WTC11 (cell line): ENCODE measurements around the gene WWOX. TPM values are rescaled to one million over a fixed set of nuclear protein-coding genes. Genes with fewer than 3 reads are reported as not detected.

ENCODE experiments used
- ATAC-seq: fragments of 200-7000 bp; cut with Tn5 transposase; 2 replicates; pipeline ENCODE4 v1.10.0; 2021; ENCODE audit warnings: mild to moderate bottlenecking, moderate library complexity
- CTCF ChIA-PET: fragments of 300-600 bp; sonication (Branson Sonifier 250); formaldehyde crosslinking; loops from one replicate; lab custom pipeline; 2021; ENCODE audit warnings: antibody characterized with exemption; lab: Charles Lee
- POLR2A ChIA-PET: fragments of 350-600 bp; sonication (Branson Sonifier 250); formaldehyde crosslinking; loops from one replicate; lab custom pipeline; 2021; ENCODE audit warnings: antibody characterized with exemption; lab: Charles Lee
- DNase-seq: peaks from one replicate; pipeline ENCODE4 v3.0.0; 2021; ENCODE audit warnings: low spot score
- H3K27ac Mint-ChIP-seq: 2 replicates; pipeline ENCODE4 v1.8.0; 2021; ENCODE audit warnings: mixed read lengths
- H3K27me3 Mint-ChIP-seq: 2 replicates; pipeline ENCODE4 v1.8.0; 2021; ENCODE audit warnings: low read depth, mild to moderate bottlenecking, moderate library complexity, mixed read lengths
- H3K36me3 Mint-ChIP-seq: 2 replicates; pipeline ENCODE4 v1.8.0; 2021; ENCODE audit warnings: mixed read lengths
- H3K4me1 Mint-ChIP-seq: 2 replicates; pipeline ENCODE4 v1.8.0; 2022; ENCODE audit warnings: mixed read lengths
- H3K4me3 Mint-ChIP-seq: 2 replicates; pipeline ENCODE4 v1.8.0; 2021; ENCODE audit warnings: mild to moderate bottlenecking, moderate library complexity, mixed read lengths
- H3K9me3 Mint-ChIP-seq: 2 replicates; pipeline ENCODE4 v1.8.0; 2021; ENCODE audit warnings: mixed read lengths
- ATF1 ChIP-seq: sonication (generic); formaldehyde crosslinking; IDR thresholded peaks from 2 replicates; pipeline ENCODE4 v1.8.1; 2023; ENCODE audit warnings: mild to moderate bottlenecking, moderate library complexity, missing genetic modification reagents
- ELF4 ChIP-seq: sonication (generic); formaldehyde crosslinking; IDR thresholded peaks from 2 replicates; pipeline ENCODE4 v1.8.1; 2022; ENCODE audit warnings: low read depth, mild to moderate bottlenecking, moderate library complexity, missing genetic modification reagents
- ESRRA ChIP-seq: sonication (generic); formaldehyde crosslinking; IDR thresholded peaks from 2 replicates; pipeline ENCODE4 v1.8.1; 2022; ENCODE audit warnings: mild to moderate bottlenecking, missing genetic modification reagents, borderline replicate concordance
- IRF2 ChIP-seq: sonication (generic); formaldehyde crosslinking; IDR thresholded peaks from 2 replicates; pipeline ENCODE4 v1.8.0; 2022; ENCODE audit warnings: low read depth, missing genetic modification reagents, borderline replicate concordance
- JAZF1 ChIP-seq: fragments of 250-450 bp; sonication (Bioruptor Pico); IDR thresholded peaks from 2 replicates; pipeline ENCODE4 v1.9.0; 2021; ENCODE audit warnings: moderate library complexity, mild to moderate bottlenecking, inconsistent platforms
- OVOL2 ChIP-seq: fragments of 250-450 bp; sonication (Bioruptor Pico); IDR thresholded peaks from 2 replicates; pipeline ENCODE4 v1.9.0; 2021; ENCODE audit warnings: mild to moderate bottlenecking, borderline replicate concordance
- SMAD4 ChIP-seq: sonication (generic); formaldehyde crosslinking; IDR thresholded peaks from 2 replicates; pipeline ENCODE4 v1.8.0; 2022; ENCODE audit warnings: mild to moderate bottlenecking, missing genetic modification reagents
- TCF7 ChIP-seq: sonication (generic); formaldehyde crosslinking; IDR thresholded peaks from 2 replicates; pipeline ENCODE4 v1.8.0; 2022; ENCODE audit warnings: mild to moderate bottlenecking, low read depth, missing genetic modification reagents, moderate library complexity
- TEAD4 ChIP-seq: sonication (generic); formaldehyde crosslinking; IDR thresholded peaks from 2 replicates; pipeline ENCODE4 v1.8.0; 2022; ENCODE audit warnings: mild to moderate bottlenecking, missing genetic modification reagents
- ZNF219 ChIP-seq: sonication (generic); formaldehyde crosslinking; IDR thresholded peaks from 2 replicates; pipeline ENCODE4 v1.8.0; 2023; ENCODE audit warnings: missing genetic modification reagents, mild to moderate bottlenecking, borderline replicate concordance
- ZNF232 ChIP-seq: sonication (generic); formaldehyde crosslinking; IDR thresholded peaks from 2 replicates; pipeline ENCODE4 v1.8.0; 2022; ENCODE audit warnings: mild to moderate bottlenecking, missing genetic modification reagents
- ZNF317 ChIP-seq: sonication (generic); formaldehyde crosslinking; IDR thresholded peaks from 2 replicates; pipeline ENCODE4 v1.8.1; 2023; ENCODE audit warnings: low read depth, mild to moderate bottlenecking, moderate library complexity, missing genetic modification reagents, borderline replicate concordance
- ZNF396 ChIP-seq: fragments of 250-450 bp; sonication (Bioruptor Pico); IDR thresholded peaks from 2 replicates; pipeline ENCODE4 v1.8.0; 2021; ENCODE audit warnings: mild to moderate bottlenecking, moderate library complexity, borderline replicate concordance
- ZNF416 ChIP-seq: fragments of 250-450 bp; sonication (Bioruptor Pico); IDR thresholded peaks from 2 replicates; pipeline ENCODE4 v1.9.0; 2021; ENCODE audit warnings: mild to moderate bottlenecking, inconsistent platforms
- total RNA-seq: library from RNA; stranded (reverse); gene quantifications from 3 replicates; pipeline ENCODE4 v1.2.3, GENCODE V29; 2021
- TF ChIP-seq, protein P1 (sequence below): fragments of 250-450 bp; sonication (Bioruptor Pico); IDR thresholded peaks from 2 replicates; pipeline ENCODE4 v1.9.0; 2021; ENCODE audit warnings: mild to moderate bottlenecking, borderline replicate concordance
- TF ChIP-seq, protein P2 (sequence below): fragments of 250-450 bp; sonication (Bioruptor Pico); IDR thresholded peaks from 2 replicates; pipeline ENCODE4 v1.9.0; 2021; ENCODE audit warnings: mild to moderate bottlenecking
- TF ChIP-seq, protein P3 (sequence below): fragments of 200-600 bp; IDR thresholded peaks from 2 replicates; pipeline ENCODE4 v1.8.0; 2022; ENCODE audit warnings: antibody characterized with exemption
- TF ChIP-seq, protein P4 (sequence below): sonication (generic); formaldehyde crosslinking; IDR thresholded peaks from 2 replicates; pipeline ENCODE4 v1.8.0; 2022; ENCODE audit warnings: missing genetic modification reagents
- TF ChIP-seq, protein P5 (sequence below): fragments of 250-450 bp; sonication (Bioruptor Pico); IDR thresholded peaks from 2 replicates; pipeline ENCODE4 v1.8.0; 2021; ENCODE audit warnings: mild to moderate bottlenecking
- TF ChIP-seq, protein P6 (sequence below): sonication (generic); formaldehyde crosslinking; conservative IDR thresholded peaks from 2 replicates; pipeline ENCODE4 v1.8.1; 2022; ENCODE audit warnings: mild to moderate bottlenecking, missing genetic modification reagents

The WWOX gene
- total RNA-seq, 1 experiment from 2014 or later: 15.7 TPM

DNA sequence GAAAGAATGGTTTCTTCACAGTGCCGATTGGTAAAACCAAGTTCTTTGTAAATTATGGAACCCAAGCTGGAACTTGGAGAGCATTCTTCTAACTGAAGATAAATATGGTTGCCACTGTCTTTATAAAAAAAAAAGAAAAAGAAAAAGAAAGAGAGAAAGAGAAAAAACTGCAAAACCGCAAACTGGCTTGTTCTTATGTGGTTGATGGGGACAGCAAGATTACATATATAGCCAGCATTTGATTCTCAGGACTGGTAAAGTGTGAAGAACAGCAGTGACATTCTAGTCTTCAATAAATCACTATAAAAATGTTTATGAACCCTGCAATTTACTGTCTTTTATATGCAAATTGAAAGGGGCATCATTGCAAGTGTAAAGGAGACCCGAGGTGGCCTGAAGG is 896.0 kb downstream of the WWOX start (continued):
- TF ChIP-seq, protein P1, sequence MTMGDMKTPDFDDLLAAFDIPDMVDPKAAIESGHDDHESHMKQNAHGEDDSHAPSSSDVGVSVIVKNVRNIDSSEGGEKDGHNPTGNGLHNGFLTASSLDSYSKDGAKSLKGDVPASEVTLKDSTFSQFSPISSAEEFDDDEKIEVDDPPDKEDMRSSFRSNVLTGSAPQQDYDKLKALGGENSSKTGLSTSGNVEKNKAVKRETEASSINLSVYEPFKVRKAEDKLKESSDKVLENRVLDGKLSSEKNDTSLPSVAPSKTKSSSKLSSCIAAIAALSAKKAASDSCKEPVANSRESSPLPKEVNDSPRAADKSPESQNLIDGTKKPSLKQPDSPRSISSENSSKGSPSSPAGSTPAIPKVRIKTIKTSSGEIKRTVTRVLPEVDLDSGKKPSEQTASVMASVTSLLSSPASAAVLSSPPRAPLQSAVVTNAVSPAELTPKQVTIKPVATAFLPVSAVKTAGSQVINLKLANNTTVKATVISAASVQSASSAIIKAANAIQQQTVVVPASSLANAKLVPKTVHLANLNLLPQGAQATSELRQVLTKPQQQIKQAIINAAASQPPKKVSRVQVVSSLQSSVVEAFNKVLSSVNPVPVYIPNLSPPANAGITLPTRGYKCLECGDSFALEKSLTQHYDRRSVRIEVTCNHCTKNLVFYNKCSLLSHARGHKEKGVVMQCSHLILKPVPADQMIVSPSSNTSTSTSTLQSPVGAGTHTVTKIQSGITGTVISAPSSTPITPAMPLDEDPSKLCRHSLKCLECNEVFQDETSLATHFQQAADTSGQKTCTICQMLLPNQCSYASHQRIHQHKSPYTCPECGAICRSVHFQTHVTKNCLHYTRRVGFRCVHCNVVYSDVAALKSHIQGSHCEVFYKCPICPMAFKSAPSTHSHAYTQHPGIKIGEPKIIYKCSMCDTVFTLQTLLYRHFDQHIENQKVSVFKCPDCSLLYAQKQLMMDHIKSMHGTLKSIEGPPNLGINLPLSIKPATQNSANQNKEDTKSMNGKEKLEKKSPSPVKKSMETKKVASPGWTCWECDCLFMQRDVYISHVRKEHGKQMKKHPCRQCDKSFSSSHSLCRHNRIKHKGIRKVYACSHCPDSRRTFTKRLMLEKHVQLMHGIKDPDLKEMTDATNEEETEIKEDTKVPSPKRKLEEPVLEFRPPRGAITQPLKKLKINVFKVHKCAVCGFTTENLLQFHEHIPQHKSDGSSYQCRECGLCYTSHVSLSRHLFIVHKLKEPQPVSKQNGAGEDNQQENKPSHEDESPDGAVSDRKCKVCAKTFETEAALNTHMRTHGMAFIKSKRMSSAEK (CRISPR knock-in tag): no peak
- TF ChIP-seq, all 79 proteins: peak for 0

DNA sequence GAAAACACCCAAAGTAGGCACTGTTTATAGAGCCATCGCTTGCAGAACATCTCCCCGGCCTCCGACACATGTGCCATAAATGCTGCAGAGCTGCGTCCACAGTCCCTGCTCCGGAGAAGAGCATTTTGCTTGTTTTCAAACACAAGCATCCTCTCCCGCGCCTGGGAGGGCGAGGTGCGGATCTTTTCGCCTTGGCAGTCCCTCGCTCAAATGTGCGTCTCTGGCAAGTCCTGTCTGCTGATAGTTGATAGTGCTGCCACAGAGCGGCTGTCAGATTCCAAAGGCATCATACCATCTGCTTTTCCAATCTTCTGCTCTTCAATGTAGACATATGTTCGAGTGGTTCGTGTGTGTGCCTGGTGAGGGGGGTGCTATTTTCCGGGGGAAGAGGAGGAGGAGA is 897.3 kb downstream of the WWOX start:
- ChIA-PET CTCF (no interaction called here), POLR2A (no interaction called here)
- Mint-ChIP-seq H3K4me3 (no peak overlapping the region), H3K36me3 (no peaks in the 10 kb centered on the region), H3K9me3 (peaks cover 6% of the 10 kb centered on the region; the same call in 1 of the 2 replicates), H3K27ac (no peak overlapping the region), H3K27me3 (peaks cover 12% of the 10 kb centered on the region), H3K4me1 (peaks cover 54% of the 10 kb centered on the region)
- DNase-seq (no peak), ATAC-seq (no peak)
- no peak for TF ChIP-seq ZNF317
- TF ChIP-seq, protein P2, sequence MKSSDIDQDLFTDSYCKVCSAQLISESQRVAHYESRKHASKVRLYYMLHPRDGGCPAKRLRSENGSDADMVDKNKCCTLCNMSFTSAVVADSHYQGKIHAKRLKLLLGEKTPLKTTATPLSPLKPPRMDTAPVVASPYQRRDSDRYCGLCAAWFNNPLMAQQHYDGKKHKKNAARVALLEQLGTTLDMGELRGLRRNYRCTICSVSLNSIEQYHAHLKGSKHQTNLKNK (CRISPR knock-in tag): no peak
- TF ChIP-seq, protein P3, sequence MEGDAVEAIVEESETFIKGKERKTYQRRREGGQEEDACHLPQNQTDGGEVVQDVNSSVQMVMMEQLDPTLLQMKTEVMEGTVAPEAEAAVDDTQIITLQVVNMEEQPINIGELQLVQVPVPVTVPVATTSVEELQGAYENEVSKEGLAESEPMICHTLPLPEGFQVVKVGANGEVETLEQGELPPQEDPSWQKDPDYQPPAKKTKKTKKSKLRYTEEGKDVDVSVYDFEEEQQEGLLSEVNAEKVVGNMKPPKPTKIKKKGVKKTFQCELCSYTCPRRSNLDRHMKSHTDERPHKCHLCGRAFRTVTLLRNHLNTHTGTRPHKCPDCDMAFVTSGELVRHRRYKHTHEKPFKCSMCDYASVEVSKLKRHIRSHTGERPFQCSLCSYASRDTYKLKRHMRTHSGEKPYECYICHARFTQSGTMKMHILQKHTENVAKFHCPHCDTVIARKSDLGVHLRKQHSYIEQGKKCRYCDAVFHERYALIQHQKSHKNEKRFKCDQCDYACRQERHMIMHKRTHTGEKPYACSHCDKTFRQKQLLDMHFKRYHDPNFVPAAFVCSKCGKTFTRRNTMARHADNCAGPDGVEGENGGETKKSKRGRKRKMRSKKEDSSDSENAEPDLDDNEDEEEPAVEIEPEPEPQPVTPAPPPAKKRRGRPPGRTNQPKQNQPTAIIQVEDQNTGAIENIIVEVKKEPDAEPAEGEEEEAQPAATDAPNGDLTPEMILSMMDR: no peak
- no peak for TF ChIP-seq TEAD4 (CRISPR knock-in tag)
- no peak for TF ChIP-seq ZNF219 (CRISPR knock-in tag)
- TF ChIP-seq ZNF396 (CRISPR knock-in tag): no peak
- TF ChIP-seq ZNF232 (CRISPR knock-in tag): no peak
- TF ChIP-seq TCF7: no peak
- no peak for TF ChIP-seq ATF1 (CRISPR knock-in tag)
- TF ChIP-seq, protein P1 (CRISPR knock-in tag): no peak
- TF ChIP-seq JAZF1: no peak
- TF ChIP-seq, protein P4, sequence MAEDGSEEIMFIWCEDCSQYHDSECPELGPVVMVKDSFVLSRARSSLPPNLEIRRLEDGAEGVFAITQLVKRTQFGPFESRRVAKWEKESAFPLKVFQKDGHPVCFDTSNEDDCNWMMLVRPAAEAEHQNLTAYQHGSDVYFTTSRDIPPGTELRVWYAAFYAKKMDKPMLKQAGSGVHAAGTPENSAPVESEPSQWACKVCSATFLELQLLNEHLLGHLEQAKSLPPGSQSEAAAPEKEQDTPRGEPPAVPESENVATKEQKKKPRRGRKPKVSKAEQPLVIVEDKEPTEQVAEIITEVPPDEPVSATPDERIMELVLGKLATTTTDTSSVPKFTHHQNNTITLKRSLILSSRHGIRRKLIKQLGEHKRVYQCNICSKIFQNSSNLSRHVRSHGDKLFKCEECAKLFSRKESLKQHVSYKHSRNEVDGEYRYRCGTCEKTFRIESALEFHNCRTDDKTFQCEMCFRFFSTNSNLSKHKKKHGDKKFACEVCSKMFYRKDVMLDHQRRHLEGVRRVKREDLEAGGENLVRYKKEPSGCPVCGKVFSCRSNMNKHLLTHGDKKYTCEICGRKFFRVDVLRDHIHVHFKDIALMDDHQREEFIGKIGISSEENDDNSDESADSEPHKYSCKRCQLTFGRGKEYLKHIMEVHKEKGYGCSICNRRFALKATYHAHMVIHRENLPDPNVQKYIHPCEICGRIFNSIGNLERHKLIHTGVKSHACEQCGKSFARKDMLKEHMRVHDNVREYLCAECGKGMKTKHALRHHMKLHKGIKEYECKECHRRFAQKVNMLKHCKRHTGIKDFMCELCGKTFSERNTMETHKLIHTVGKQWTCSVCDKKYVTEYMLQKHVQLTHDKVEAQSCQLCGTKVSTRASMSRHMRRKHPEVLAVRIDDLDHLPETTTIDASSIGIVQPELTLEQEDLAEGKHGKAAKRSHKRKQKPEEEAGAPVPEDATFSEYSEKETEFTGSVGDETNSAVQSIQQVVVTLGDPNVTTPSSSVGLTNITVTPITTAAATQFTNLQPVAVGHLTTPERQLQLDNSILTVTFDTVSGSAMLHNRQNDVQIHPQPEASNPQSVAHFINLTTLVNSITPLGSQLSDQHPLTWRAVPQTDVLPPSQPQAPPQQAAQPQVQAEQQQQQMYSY: no peak
- TF ChIP-seq IRF2 (CRISPR knock-in tag): no peak
- no peak for TF ChIP-seq OVOL2 (CRISPR knock-in tag)
- TF ChIP-seq ELF4: no peak
- no peak for TF ChIP-seq ESRRA
- no peak for TF ChIP-seq SMAD4 (CRISPR knock-in tag)
- TF ChIP-seq ZNF416: no peak
- TF ChIP-seq, protein P5, sequence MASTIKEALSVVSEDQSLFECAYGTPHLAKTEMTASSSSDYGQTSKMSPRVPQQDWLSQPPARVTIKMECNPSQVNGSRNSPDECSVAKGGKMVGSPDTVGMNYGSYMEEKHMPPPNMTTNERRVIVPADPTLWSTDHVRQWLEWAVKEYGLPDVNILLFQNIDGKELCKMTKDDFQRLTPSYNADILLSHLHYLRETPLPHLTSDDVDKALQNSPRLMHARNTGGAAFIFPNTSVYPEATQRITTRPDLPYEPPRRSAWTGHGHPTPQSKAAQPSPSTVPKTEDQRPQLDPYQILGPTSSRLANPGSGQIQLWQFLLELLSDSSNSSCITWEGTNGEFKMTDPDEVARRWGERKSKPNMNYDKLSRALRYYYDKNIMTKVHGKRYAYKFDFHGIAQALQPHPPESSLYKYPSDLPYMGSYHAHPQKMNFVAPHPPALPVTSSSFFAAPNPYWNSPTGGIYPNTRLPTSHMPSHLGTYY (CRISPR knock-in tag): no peak
- TF ChIP-seq, protein P6, sequence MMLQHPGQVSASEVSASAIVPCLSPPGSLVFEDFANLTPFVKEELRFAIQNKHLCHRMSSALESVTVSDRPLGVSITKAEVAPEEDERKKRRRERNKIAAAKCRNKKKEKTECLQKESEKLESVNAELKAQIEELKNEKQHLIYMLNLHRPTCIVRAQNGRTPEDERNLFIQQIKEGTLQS (CRISPR knock-in tag): no peak
